ENCODE data around the gene PCDH1.
"Not testable (repeated sequence)": the region's sequence is repeated elsewhere in the genome, so short reads cannot be mapped to it uniquely, and the experiment has no call there.

PCDH1 gene

GRCh38 chr5:141838326-141839014 is 39.7 kb downstream of the PCDH1 start:
- no peak for DNase-seq (ENCODE audit: low read depth in 4 of 4, low spot score in 1 of 4)

- DNase-seq (ENCODE audit: low read depth in 4 of 4, low spot score in 1 of 4), result no peak
These were observed 42.1 kb downstream of the PCDH1 start for GRCh38 chr5:141835928-141836670.

DNA sequence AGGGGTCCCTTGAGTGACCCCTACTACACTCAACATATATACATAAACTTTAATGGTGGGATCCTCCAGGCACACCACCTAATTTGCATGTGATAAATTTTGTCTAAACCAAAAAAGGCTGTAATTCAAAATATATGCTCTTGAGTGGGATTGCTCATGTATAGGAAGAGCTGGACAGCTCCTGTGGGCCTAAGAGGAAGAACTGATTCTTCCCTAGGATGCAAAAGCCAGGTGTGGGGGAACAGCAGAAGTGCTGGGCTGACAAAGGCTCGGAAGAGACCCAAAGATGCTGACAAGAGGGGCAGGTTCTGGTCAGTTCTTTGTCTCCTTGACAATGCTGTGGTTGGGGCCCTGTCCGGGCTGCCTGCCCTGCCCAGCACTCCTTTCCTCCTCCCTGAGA is 43.9 kb downstream of the PCDH1 start:
- DNase-seq (ENCODE audit: low read depth in 4 of 4, low spot score in 1 of 4), result no peak

DNA sequence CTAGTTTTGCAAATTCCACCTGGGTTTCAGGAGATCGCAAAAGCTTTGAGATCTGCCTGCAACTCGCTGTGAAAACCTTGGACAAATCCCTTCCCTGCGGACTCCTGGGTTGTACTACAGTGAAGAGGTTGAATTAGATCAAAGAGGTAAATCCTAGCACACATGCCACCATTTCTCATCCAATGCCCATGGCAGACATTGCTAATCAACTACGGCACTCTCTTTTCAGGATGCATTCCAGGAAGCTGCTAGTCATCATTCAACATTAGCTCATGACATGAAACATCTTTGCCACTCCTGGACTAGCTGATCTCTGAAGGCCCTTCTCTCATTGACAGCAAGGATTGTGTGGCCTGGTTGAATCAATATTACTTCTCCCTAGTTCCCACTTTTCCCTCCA is 46.1 kb downstream of the PCDH1 start:
- DNase-seq (ENCODE audit: low read depth in 4 of 4, low spot score in 1 of 4), result no peak

DNA sequence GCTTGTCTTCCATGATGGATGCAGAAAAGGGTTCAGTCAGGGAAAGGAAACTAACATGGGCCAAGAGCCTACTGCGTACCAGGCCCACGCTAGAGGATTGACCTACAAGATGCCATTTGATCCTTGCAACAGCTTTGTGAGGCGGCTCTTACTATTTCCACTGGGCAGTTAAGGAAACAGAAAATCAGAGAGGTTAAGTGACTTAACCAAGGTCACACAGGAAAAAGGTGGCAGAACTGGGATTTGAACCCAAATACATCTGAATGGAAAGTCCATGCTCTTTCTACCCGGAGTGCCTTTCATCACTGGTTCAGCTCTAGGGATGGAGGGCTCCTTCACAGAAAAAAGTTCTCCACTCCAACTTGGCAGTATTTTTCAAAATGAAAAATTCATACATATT is 50.0 kb downstream of the PCDH1 start:
- no peak for DNase-seq (ENCODE audit: low read depth in 4 of 4, low spot score in 1 of 4)

GRCh38 chr5:141826674-141827073 is 51.5 kb downstream of the PCDH1 start:
- DNase-seq (ENCODE audit: low read depth in 4 of 4, low spot score in 1 of 4), result no peak

GRCh38 chr5:141825791-141826560 is 52.2 kb downstream of the PCDH1 start:
- no peak for DNase-seq (ENCODE audit: low read depth in 4 of 4, low spot score in 1 of 4)

- no peak for DNase-seq (ENCODE audit: low read depth in 4 of 4, low spot score in 1 of 4)
These were observed 53.0 kb downstream of the PCDH1 start for GRCh38 chr5:141825241-141825671.

DNA sequence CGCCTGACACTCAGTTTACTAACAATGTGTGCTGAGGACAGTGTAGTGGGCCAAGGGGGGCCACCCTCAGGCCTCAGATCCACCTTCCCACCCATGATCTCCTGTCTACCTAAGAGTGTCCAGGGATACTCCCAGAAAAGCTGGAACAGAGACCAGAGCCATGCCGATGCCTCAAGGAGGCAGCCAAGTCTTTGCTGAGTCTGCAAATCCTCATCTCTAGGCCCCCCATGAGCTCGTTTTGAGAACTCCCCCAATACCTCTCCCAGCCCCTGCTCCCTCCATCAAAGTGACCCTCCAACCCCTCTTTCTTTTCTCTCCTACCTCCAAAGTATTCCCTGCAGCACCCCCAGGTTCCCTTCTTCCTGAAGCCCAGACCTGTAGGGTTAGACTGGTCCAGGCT is 53.5 kb downstream of the PCDH1 start:
- DNase-seq (ENCODE audit: low read depth in 4 of 4, low spot score in 1 of 4), result no peak

GRCh38 chr5:141823056-141823455 is 55.2 kb downstream of the PCDH1 start:
- no peak for DNase-seq (ENCODE audit: low read depth in 4 of 4, low spot score in 1 of 4)

- no peak for DNase-seq (ENCODE audit: low read depth in 4 of 4, low spot score in 1 of 4)
These were observed 56.1 kb downstream of the PCDH1 start for GRCh38 chr5:141822144-141822543.

DNA sequence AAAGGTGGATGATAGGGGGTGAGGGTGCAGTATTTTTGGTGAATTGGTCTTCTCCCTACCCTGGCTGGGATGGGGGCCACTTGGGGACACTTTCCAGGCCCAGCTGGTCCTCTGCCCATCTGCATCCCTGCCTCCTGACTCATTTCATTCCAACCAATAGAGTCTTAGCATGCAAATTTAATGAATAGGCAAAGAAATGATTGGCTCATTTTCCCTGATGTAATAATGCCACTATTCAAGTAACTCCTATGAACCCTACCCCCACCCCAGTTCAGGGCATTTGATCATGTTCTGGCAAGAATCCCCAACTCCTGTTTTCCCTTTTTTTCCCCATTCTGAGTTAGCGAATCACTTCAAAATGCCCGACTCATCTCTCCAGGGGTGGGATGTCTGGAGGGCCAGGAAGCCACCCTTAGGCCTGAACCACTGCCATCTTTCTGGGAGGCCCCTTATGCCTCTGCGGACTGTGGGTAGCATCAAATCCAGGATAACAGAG is 56.7 kb downstream of the PCDH1 start:
- DNase-seq (ENCODE audit: low read depth in 4 of 4, low spot score in 1 of 4), result no peak

DNA sequence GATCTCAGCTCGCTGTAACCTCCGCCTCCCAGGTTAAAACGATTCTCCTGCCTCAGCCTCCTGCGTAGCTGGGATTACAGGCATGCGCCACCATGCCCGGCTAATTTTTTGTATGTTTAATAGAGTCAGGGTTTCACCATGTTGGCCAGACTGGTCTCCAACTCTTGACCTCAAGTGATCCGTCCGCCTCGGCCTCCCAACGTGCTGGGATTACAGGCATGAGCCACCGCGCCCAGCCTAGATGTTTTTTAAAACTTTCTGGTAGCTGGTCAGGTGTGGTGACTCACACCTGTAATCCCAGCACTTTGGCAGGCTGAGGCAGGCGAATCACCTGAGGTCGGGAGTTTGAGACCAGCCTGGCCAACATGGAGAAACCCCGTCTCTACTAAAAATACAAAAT is 57.5 kb downstream of the PCDH1 start:
- not testable (repeated sequence) for DNase-seq (ENCODE audit: low read depth in 4 of 4, low spot score in 1 of 4)

DNA sequence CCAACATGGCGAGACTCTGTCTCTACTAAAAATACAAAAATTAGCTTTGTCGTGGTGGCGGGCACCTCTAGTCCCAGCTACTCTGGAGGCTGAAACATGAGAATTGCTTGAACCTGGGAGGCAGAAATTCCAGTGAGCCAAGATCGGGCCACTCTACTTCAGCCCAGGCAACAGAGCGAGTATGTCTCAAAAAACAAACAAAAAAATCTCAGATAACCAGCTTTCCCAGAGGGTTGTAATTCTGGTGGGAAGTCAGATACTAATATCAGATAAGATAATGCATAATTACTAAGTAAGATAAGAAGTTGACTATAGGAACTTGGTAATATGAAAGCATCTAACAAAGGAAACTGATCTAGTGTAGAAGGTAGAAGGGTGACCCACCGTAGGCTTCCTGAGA is 60.6 kb downstream of the PCDH1 start:
- DNase-seq (ENCODE audit: low read depth in 4 of 4, low spot score in 1 of 4), result no peak

DNA sequence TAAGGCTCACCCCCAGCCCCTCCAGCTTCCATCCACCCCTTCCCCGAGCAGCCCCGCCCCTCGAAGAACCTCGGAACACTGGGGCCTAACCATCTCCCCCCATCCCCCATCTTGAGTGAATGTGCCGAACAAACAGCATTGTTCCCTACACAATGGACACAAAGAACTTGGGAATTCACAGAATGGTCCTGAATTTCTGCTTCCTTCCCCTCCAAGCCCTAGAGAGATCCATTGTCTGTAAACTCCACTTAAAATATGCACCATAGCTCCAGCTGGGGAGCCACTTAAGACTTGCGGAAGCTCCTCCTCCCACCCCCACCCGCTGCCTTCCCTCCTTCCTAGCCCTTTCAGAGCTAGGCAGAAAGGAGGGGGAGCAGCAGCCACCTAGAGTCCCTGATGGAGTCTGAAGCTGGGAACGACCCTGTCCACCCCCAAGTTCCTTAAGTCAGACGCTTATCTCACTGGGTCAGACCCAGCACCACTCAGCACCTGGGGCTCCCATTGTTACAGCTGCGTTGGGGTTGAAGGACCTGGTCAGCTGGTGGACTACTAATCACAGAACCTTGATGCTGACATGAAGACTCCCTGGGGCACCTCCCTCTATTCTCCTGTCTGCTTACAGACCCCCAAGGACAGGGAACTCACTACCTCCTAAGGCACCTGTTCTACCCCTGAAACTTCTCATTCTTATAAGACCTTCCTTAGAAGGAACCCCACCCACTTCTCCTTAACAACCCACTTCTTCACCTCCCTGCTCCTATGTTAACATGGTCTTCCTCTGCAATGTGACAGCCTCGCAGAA is 61.4 kb downstream of the PCDH1 start:
- DNase-seq (ENCODE audit: low read depth in 4 of 4, low spot score in 1 of 4), result no peak

DNA sequence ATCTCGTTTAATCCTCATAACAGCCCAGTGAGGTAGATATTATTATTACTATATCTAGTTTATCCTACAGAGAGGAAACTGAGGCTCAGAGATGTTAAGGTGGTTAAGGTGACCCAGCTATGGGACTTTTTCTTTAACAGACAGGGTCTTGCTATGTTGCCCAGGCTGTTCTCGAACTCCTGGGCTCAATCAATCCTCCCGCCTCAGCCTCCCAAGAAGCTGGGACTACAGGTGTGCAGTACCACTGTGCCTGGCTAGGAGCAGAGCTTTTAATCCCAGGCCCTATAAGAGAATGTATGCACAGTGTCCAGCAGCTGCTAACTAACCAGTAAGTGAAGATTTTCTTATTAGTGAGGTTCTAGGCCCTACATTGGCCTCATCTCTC is 62.4 kb downstream of the PCDH1 start:
- DNase-seq (ENCODE audit: low read depth in 4 of 4, low spot score in 1 of 4), result no peak

DNA sequence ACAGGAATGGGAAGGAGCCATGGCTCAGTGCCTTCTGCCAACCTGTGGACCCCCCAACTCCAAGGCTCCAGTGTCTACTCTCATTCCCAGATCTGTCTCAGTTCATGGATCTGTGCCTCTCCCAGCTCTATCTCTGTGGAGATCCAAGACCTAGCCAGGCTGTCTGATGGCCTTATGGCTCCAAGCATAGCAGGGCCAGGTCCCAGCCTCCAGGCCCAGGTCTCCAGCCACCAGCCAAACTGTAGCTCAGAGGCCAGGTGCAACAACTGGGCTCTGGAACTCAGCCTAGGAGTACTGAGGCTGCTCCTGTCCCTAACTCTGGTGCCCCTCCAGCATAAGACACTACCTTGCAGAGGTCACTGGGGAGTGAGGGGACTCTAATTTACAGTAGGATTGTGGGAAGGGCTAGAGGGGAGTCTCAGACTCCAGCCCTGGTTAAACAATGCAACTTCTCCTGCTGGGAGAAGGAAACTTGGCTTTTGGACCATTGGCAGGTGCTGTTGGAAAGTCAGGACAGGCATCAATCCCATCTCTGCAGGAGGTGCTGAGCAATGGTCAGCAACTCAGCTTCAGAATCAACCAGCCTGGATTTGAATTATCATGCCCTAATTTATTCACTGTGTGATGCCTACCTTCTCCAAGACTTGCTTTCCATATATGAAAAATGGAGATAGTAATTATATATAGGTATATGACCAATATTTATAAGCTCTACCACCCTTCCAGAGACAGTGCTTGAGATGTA is 63.0 kb downstream of the PCDH1 start:
- DNase-seq (ENCODE audit: low read depth in 4 of 4, low spot score in 1 of 4), result no peak

DNA sequence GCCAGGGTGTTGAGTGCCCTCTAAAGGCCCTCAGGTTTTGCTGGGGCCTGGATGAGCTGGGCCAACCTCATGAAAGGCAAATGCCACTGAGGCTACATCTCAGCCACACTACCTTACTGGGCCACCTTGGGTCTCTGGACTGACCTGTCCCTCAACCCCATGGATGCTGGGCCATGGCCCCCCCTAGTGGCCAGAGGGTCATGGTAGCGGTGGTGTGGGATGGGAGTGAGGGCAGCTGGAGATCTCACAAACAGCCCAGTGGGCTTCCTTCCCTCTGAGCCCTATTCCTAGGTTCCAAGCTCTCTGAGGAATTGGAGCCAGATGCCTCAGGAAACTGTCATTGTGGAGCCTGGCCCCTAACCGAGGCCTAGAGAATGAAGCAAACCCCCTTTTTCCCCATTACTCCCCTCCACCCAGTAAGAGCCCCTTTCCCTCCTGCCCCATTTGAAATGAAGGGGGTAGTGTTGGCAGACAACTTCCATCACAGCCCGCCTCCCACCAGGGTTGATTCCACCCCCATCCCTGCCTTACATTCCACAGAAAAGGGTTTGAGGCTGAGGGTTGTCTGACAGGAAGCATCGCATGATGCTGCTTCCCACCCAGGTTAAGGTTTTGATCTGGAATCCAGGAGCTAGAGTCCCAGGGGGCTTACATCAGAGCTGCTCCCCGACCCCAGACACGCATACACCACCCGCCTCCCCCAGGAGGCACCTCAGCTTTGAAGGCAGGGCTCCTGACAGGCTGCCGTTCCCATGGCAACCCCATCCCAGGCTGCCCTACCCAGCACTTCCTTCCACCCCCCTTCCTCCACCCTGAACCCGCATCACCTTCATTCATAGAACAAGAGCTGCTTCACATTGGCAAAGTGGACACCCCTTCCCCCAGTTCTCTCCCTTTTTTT is 63.9 kb downstream of the PCDH1 start:
- peak in 3 of 4 experiments; percentile 7 to 42 (median 11) for DNase-seq (ENCODE audit: low read depth in 4 of 4, low spot score in 1 of 4)

DNA sequence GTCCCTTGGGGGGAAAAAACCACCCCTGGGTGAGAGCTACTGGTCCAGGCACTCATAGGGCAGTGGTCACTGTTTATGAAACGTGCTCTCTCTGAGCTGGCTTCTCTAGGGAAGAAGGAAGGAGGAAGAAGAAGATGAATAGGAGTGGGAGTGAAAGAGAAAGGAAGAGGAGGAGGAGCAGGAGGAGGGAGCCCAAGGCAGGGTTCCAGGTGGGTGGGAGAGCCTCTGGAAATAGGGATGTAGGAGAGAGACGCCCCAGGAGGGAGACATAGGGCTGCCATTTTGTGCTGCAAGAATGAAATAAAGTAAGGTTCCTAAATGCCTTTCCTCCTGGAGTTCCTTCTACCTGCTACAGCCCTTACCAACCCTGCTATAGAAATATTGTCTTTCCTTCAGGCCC is 65.7 kb downstream of the PCDH1 start:
- DNase-seq (ENCODE audit: low read depth in 4 of 4, low spot score in 1 of 4), result no peak
